Aorta (tissue), 5 donors: ENCODE measurements around the gene GIGYF2. TPM values are rescaled to one million over a fixed set of nuclear protein-coding genes. Genes with fewer than 3 reads are reported as not detected.
"Not testable (repeated sequence)": the region's sequence is repeated elsewhere in the genome, so short reads cannot be mapped to it uniquely, and the experiment has no call there.

ENCODE experiments used
- ATAC-seq: fragments of 200-7000 bp; cut with Tn5 transposase; one replicate; pipeline ENCODE4 v1.9.1; 2022; ENCODE audit warnings: moderate library complexity; ENCODE audit not compliant: low FRiP score
- DNase-seq, 2 donors: peaks; one replicate each; pipeline ENCODE4 v3.0.0-alpha.2; 2020
- H3K27ac ChIP-seq, 2 donors: one replicate each; pipeline ENCODE4 v1.5.1; 2013; ENCODE audit warnings: low read length in 2 of 2, mild to moderate bottlenecking in 2 of 2, moderate library complexity in 2 of 2, control low read depth in 1 of 2, inconsistent platforms in 1 of 2, low read depth in 1 of 2
- H3K27me3 ChIP-seq, 2 donors: one replicate each; pipeline ENCODE4 v1.6.1; 2013; ENCODE audit warnings: control low read depth in 1 of 2, low read length in 1 of 2, mild to moderate bottlenecking in 1 of 2, moderate library complexity in 1 of 2; ENCODE audit not compliant: insufficient read depth in 2 of 2, control insufficient read depth in 1 of 2
- H3K36me3 ChIP-seq, 2 donors: one replicate each; pipeline ENCODE4 v1.6.1; 2013; ENCODE audit warnings: control low read depth in 1 of 2, low read length in 1 of 2, mild to moderate bottlenecking in 1 of 2; ENCODE audit not compliant: insufficient read depth in 2 of 2, control insufficient read depth in 1 of 2
- H3K4me1 ChIP-seq, 2 donors: one replicate each; pipeline ENCODE4 v1.6.1; 2013; ENCODE audit warnings: low read length in 2 of 2, control low read depth in 1 of 2, mild to moderate bottlenecking in 1 of 2, moderate library complexity in 1 of 2; ENCODE audit not compliant: insufficient read depth in 2 of 2, control insufficient read depth in 1 of 2
- H3K4me3 ChIP-seq, 2 donors: one replicate each; pipeline ENCODE4 v1.5.1; 2013; ENCODE audit warnings: low read length in 2 of 2, control low read depth in 1 of 2, mild to moderate bottlenecking in 1 of 2
- H3K9me3 ChIP-seq: one replicate; pipeline ENCODE4 v1.6.1; 2013; ENCODE audit warnings: mild to moderate bottlenecking, low read length; ENCODE audit not compliant: control insufficient read depth
- WGBS, 2 donors: extraction: QIAGEN DNeasy Blood & Tissue Kit; methylation state at CpG; one replicate each; pipeline ENCODE4 v1.1.7; 2013; 5-methylcytosine and 5-hydroxymethylcytosine counted together
- intact Hi-C, 2 donors: fragments of 100-400 bp; cut with DNase I; formaldehyde crosslinking; loops; one replicate each; pipeline versions ENCODE4 v1.14.2 to v1.15.0; 2022
- polyA plus RNA-seq, 2 donors: library from polyadenylated mRNA; stranded (reverse); fragments of 200-250 nt; gene quantifications; one replicate each; pipeline ENCODE4 v1.2.3, GENCODE V29; 2013
- total RNA-seq, 2 donors: library from RNA; stranded (reverse); fragmentation: NEBNext Ultra II Directional; extraction: Animal tissue kit (Norgen Biotek cat#: 25700); gene quantifications; one replicate each; pipeline ENCODE4 v1.2.1, GENCODE V29; 2021
- donor health status: healthy with polysubstance abuse.
- donor health status: Bipolar disorder and iron deficiency.
- donor health status: DM: no; HTN: no; CAD: no.
- donor health status: DM: no; HTN: no; CAD: no.
- donor health status: DM: yes; HTN: yes; CAD: no.

The GIGYF2 gene
- total and polyA plus RNA-seq, 4 donors, result 13.3 to 100 (median 43.7) TPM

GRCh38 chr2:232906867-232907717, 210.0 kb downstream of the GIGYF2 start:
- intact Hi-C loops, result not testable (repeated sequence)

GRCh38 chr2:232907718-232908085, 210.6 kb downstream of the GIGYF2 start:
- ATAC-seq, intact Hi-C loops, H3K27me3 ChIP-seq, H3K4me3 ChIP-seq, H3K4me1 ChIP-seq, H3K9me3 ChIP-seq, H3K36me3 ChIP-seq, H3K27ac ChIP-seq, DNase-seq: not testable (repeated sequence)
- WGBS, 2 donors, result 93 to 95% methylated on average over 9 of the region's 9 CpGs

More at GRCh38 chr2:232906867-232907717, 210.0 kb downstream of the GIGYF2 start:
- H3K4me3 ChIP-seq, DNase-seq, H3K27me3 ChIP-seq, H3K36me3 ChIP-seq, H3K9me3 ChIP-seq, H3K4me1 ChIP-seq, ATAC-seq, H3K27ac ChIP-seq: not testable (repeated sequence)
- WGBS, 2 donors, result 74 to 79% methylated on average over 8 to 10 of the region's 10 CpGs

- Histone ChIP-seq H3K27ac (no peak overlapping the region), H3K9me3 (no peaks in the 10 kb centered on the region), H3K27me3 (no peaks in the 10 kb centered on the region), H3K4me1 (no peaks in the 10 kb centered on the region), H3K4me3 (no peak overlapping the region), H3K36me3 (no peaks in the 10 kb centered on the region)
- DNase-seq, result no peak
- ATAC-seq, result no peak
- intact Hi-C loops, result no loop called here
- WGBS, 2 donors, result 25 to 35% methylated on average over 6 of the region's 6 CpGs
Observed at GRCh38 chr2:232908695-232909094, 211.6 kb downstream of the GIGYF2 start.

Other genes with a start within 250 kb of the GIGYF2 start
- not detected for gene ALPI, start 241.2 kb upstream of the GIGYF2 start, total RNA-seq
- gene ALPI, start 241.2 kb upstream of the GIGYF2 start, polyA plus RNA-seq, result 10 to 100 TPM in 1 of 2 donors, under 1 TPM in 1; 0.18 to 19.9 TPM
- 1 to 10 TPM; 2.1 to 7.2 TPM for gene ECEL1, start 209.5 kb upstream of the GIGYF2 start, total RNA-seq
- gene ECEL1, start 209.5 kb upstream of the GIGYF2 start, polyA plus RNA-seq, result not detected
- not detected for gene PRSS56, start 176.9 kb upstream of the GIGYF2 start, total RNA-seq
- not detected for gene PRSS56, start 176.9 kb upstream of the GIGYF2 start, polyA plus RNA-seq
- gene CHRND, start 171.2 kb upstream of the GIGYF2 start, total RNA-seq, result not detected
- not detected for gene CHRND, start 171.2 kb upstream of the GIGYF2 start, polyA plus RNA-seq
- gene CHRNG, start 157.6 kb upstream of the GIGYF2 start, total RNA-seq, result not detected
- not detected for gene CHRNG, start 157.6 kb upstream of the GIGYF2 start, polyA plus RNA-seq
- 1 to 10 TPM; 2.3 to 3.3 TPM for gene TIGD1, start 146.8 kb upstream of the GIGYF2 start, total RNA-seq
- 1 to 10 TPM in 1 of 2 donors, under 1 TPM in 1; 0.50 to 1.8 TPM for gene TIGD1, start 146.8 kb upstream of the GIGYF2 start, polyA plus RNA-seq
- 10 to 100 TPM; 51.9 to 58.4 TPM for gene EIF4E2, start 146.6 kb upstream of the GIGYF2 start, total RNA-seq
- gene EIF4E2, start 146.6 kb upstream of the GIGYF2 start, polyA plus RNA-seq, result 10 to 100 TPM; 43.9 to 60.7 TPM
- gene EFHD1, start 63.7 kb upstream of the GIGYF2 start, total RNA-seq, result 100 to 1,000 TPM in 1 of 2 donors, 10 to 100 TPM in 1; 85.8 to 236 TPM
- 100 to 1,000 TPM; 135 to 146 TPM for gene EFHD1, start 63.7 kb upstream of the GIGYF2 start, polyA plus RNA-seq
- gene KCNJ13, start 79.2 kb downstream of the GIGYF2 start, total RNA-seq, result not detected
- 10 to 100 TPM in 1 of 2 donors, not detected in 1; 17.2 TPM for gene KCNJ13, start 79.2 kb downstream of the GIGYF2 start, polyA plus RNA-seq
- 1 to 10 TPM; 1.7 to 2.5 TPM for gene SNORC, start 172.9 kb downstream of the GIGYF2 start, total RNA-seq
- gene SNORC, start 172.9 kb downstream of the GIGYF2 start, polyA plus RNA-seq, result 1 to 10 TPM in 1 of 2 donors, not detected in 1; 5.1 TPM